Urothelium cell line (cell line): ENCODE results near the gene CSTA.

Experiments
- DNase-seq: peaks from one replicate; pipeline ENCODE4 v3.0.0; 2011; ENCODE audit warnings: low spot score, mixed read lengths
- FAIRE-seq: peaks from 2 replicates; lab custom pipeline; 2011; peaks lifted over from hg19 to GRCh38; lab: Jason Lieb, UNC

CSTA gene

DNA sequence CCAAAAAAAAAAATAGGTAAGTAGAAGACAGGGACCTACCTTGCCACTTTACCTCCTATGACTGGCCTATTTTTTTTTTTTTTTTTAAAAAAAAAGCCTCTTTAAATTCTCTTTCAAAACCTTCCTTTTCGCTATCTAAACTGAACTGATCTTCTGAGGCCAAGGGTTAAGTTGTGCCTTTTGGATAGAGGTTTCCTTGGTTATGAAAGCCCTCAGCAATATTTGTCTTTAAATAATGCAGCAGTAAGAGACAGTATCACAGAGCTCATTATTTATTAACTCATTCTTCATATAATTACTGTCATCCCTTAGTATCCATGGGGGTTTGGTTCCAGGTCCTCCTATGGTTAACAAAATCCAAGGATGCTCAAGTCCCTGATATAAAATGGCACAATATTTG, 49.0 kb downstream of the CSTA start:
- FAIRE-seq = no peak

DNA sequence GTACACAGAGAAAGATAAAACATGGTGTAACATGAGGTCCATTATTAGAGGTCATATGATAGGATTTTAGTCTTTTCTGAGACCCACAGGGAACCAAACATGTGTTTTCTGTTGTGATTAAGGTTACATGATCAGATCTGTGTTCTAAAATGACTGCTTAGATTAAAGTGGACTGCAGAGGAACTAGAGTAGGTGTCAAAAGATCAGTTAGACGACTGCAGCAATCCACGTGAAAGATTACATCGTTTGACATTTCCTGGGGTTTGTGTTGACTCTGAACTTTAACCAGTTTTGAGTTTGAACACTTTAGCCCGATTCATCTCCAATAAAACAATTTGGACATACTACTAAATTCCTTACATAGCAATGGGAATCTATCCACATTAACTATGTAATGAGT, 52.9 kb downstream of the CSTA start:
- no peak for FAIRE-seq

More for the DNA sequence above, 49.0 kb downstream of the CSTA start:
- no peak for DNase-seq

DNA sequence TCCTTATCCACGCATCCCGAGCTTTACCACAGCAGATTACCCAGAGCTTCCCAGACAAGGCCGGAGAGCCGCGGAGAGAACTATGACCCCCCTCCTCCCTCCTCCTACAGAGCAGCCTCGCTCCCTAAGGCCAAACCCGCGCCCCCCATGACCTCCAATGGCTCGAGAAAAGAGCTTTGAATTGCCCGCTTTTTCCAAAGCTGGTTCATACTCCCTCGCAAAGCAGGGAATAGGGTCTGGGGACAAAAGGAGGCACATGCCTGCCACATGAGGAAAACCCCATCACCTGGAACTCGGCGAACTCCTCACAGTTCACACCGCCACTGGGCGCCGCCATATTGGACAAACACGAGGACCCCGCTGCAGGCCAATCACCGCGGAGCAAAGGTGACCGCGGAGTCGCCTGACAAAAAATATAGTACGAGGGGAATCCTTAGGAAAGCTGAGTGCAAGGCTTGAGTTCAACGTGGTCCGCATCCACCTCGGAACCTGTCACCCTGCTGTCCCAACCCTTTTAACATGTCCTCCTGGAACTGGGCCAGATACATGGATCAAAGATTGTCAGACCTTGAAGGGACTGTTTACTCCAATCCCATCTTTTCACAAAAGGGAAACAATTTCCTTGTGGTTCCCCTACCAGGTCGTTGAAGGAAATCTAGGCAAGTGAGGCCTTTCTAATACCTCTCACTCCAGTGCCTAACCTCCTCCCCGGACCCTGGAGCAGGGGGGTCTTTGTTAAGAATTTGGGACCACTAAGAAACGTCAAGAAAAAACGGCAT, 58.0 kb downstream of the CSTA start, which contains the start of gene MIX23:
Gene MIX23 (minus strand): TSS at position 344 of the 779 bp plus-strand sequence. CDS start 7 bp downstream, at position 337.
- FAIRE-seq (peak; percentile 66), DNase-seq (peak; percentile 90)

More for the DNA sequence above, 52.9 kb downstream of the CSTA start:
- DNase-seq = no peak

DNA sequence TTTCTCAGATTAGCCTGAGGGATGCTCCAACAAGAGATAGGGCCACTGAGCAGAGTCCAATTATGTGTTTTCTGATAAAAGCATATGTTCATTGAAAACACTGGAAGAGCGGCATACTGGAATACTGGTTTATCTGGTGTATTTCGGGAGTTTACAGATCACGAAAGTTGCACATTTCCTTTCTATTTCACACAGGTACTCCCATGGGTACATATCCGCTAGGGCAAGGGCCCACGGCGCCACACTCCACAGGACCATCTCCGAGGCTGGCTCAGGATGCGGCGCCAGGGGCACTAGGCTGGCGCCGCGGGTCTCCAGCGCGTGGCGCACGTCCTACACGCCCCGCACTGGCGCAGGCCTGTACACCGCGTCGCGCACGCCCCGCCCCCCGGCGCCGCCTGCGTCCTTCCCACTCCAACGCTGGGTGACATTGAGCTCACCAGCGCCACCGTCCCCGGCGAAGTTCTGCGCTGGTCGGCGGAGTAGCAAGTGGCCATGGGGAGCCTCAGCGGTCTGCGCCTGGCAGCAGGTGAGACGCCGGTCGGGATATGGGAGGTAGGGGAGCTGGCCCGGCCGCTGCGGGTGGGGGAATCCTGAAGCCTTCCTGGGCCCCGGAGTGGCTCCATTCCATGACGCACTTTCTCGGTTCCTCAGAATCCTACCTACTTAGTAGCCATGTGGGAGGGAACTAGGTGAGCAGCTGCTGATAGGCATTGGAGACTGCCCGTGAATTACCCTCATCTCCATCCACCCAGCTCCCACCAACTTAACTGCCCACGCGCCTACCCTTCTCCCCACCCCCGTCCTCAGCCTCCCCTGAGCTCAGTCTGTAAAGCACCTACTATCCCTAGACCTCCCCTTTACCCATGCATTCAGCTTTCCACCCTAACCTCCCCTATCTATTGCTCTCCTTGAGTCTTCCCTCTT, 59.0 kb downstream of the CSTA start, which contains the start of gene FAM162A:
Gene FAM162A (plus strand): TSS at position 412 of the 927 bp plus-strand sequence. CDS start 84 bp downstream, at position 496.
- DNase-seq = peak; percentile 98
- peak; percentile 99 for FAIRE-seq

DNA sequence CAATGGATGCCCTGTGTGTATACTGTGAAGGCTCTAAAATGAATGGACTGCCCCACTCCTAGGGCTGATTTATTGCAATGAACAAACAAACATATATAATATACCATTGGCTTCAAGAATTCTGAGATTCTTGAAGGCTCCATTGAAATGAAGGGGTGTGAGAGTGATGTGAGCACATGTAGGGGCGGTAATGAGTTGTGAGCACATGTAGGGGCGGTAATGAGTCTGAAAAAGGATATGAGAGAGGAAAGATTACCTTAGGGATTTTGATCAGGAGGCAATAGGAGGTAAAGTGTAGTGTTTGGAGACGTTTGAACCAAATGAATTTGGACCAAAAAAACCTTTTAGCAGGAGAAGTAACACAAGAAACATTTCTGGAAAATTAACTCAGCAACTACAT, 62.7 kb downstream of the CSTA start:
- no peak for DNase-seq

DNA sequence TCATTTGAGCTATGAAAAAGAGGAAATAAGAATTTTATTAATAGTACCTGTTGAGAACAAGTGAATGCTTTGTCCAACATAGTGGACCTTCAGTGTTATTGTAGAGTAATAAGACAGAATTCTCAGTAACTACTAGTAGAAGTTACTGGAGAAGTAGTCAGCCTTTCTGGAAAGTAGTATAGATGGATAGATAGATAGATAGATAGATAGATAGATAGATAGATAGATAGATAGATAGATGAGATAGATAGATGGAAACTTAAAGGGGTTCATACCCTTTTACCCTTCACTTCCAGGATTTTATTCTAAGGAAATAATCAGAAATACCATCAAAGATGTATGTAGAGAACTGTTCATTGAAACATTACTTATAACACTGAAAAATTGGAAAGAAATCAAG, 64.1 kb downstream of the CSTA start:
- DNase-seq = no peak
- FAIRE-seq = no peak

More for the DNA sequence above, 62.7 kb downstream of the CSTA start:
- FAIRE-seq = no peak

DNA sequence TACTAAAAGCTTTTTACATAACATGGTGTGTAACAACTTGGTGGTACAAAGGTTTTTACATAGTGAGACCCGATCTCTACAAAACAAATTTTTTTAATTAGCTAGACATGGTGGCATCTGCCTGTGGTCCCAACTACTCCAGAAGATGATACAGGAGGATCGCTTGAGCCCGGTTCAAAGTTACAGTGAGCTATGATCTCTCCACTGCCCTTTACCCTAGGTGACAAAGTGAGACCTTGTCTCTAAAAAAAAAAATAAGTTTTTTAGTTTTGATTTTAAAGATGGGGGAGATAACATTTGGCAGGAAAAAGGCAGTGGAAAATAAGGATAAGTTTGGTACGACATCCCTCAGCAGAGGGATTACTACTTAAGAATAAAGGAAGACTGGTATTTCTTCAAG, 64.8 kb downstream of the CSTA start:
- FAIRE-seq (no peak), DNase-seq (no peak)

DNA sequence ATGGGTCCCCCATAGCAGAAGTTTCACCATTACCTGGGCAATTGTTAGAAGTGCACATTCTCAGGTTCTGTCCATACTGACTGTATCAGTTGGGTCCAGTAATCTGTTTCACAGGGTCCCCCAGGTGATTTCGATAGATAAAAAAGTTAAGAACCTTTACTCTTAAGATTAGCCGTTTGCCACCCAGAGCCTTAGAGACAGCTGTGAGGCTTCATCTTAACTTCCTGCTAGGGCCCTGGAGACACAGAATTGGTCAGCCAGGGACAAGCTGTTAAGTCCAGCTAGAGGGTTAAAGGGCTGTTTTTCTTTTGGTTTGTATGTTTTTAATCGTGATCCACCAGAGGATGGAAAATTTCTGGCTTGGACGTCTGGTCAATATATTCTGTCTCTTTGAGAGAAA, 65.6 kb downstream of the CSTA start:
- DNase-seq (no peak), FAIRE-seq (no peak)
